Prostate gland (tissue), 2 donors: ENCODE results near the gene ATP6V0B.

ENCODE experiments used
- POLR2A ChIP-seq: fragments of 450-650 bp; IDR thresholded peaks from one replicate; pipeline ENCODE4 v1.6.1; 2016; ENCODE audit warnings: antibody characterized with exemption, mild to moderate bottlenecking
- TF ChIP-seq, protein P1 (sequence below), 4 experiments: fragments of 200-600 bp in 2 of 4; fragments of 450-650 bp in 2 of 4; sonication (generic) in 2 of 4; IDR thresholded peaks; 1 replicate in 3 of 4; 2 replicates in 1 of 4; pipeline ENCODE4 v1.5.1; 2016 to 2019; ENCODE audit warnings: antibody characterized with exemption in 4 of 4, mild to moderate bottlenecking in 2 of 4, moderate library complexity in 2 of 4

- TF ChIP-seq, protein P1, sequence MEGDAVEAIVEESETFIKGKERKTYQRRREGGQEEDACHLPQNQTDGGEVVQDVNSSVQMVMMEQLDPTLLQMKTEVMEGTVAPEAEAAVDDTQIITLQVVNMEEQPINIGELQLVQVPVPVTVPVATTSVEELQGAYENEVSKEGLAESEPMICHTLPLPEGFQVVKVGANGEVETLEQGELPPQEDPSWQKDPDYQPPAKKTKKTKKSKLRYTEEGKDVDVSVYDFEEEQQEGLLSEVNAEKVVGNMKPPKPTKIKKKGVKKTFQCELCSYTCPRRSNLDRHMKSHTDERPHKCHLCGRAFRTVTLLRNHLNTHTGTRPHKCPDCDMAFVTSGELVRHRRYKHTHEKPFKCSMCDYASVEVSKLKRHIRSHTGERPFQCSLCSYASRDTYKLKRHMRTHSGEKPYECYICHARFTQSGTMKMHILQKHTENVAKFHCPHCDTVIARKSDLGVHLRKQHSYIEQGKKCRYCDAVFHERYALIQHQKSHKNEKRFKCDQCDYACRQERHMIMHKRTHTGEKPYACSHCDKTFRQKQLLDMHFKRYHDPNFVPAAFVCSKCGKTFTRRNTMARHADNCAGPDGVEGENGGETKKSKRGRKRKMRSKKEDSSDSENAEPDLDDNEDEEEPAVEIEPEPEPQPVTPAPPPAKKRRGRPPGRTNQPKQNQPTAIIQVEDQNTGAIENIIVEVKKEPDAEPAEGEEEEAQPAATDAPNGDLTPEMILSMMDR (IDR thresholded peaks at IDR 0.05), result no peak
- TF ChIP-seq POLR2A, result no peak
Observed at GRCh38 chr1:44019466-44019948, 44.7 kb downstream of the ATP6V0B start.
